ENCODE data around the gene NRG4.
A peak's percentile ranks its signal among the peaks of the same experiment; 100 is the strongest.
"Not testable (repeated sequence)": the region's sequence is repeated elsewhere in the genome, so short reads cannot be mapped to it uniquely, and the experiment has no call there.

Gene NRG4

DNA sequence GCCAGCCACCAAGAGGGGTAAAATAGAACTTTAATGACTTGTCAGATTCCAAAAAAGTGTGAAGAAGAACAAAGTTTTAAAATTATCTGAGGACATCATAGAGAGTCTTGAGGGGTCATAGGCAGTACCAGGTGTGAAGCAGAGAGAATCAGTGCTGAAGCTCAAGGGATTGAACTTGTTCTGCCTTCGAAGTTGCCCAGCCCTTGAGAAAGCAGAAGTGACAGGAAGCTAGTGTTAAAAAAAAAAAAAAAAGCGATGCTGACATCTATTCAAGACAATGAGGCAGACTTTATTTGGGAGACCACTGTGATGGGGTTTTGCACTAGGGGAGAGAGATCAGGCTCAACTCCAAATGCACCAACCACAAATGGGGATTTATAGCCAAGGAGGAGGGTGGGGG is 86.8 kb downstream of the NRG4 start:
- no peak for DNase-seq

DNA sequence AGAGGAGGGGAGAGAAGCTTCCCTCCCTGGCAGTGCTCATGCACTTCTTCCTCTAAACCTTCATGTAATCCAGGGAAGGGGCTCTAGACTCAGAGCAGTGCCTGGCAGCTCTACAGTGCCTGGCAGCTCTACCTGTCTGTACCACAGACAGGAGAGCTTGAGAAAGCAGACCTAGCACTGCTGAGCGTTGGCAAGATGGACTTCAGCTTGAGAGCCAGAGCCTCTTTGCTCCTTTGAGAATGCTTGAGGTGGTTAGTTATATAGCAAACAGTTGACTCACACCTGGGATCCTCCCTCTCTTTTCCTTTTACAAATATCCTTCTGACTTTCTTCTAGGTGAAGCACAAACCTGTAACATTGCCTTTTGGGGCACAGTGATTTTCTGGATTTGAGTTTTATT is 87.6 kb downstream of the NRG4 start:
- DNase-seq: no peak

DNA sequence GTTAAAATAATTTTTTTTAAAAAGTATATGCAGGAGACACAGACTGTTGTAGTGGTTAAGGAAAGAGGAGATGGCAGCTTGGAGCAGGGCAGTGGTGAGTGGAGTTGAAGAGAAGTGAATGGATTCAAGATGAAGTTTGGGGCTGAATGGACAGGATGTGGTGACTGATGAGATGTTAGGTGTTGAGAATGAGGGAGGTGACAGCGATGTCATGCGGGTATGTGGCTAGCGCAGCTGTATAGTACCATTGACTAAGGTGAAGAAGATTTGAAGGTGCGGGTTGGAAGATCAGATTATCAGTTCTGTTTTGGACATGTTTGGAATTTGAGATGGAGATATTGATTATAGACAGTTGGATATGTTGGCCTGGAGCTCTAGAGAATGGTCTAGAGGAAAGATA is 88.5 kb downstream of the NRG4 start:
- peak in 2 of 5 experiments; percentile 12 to 51 for DNase-seq

DNA sequence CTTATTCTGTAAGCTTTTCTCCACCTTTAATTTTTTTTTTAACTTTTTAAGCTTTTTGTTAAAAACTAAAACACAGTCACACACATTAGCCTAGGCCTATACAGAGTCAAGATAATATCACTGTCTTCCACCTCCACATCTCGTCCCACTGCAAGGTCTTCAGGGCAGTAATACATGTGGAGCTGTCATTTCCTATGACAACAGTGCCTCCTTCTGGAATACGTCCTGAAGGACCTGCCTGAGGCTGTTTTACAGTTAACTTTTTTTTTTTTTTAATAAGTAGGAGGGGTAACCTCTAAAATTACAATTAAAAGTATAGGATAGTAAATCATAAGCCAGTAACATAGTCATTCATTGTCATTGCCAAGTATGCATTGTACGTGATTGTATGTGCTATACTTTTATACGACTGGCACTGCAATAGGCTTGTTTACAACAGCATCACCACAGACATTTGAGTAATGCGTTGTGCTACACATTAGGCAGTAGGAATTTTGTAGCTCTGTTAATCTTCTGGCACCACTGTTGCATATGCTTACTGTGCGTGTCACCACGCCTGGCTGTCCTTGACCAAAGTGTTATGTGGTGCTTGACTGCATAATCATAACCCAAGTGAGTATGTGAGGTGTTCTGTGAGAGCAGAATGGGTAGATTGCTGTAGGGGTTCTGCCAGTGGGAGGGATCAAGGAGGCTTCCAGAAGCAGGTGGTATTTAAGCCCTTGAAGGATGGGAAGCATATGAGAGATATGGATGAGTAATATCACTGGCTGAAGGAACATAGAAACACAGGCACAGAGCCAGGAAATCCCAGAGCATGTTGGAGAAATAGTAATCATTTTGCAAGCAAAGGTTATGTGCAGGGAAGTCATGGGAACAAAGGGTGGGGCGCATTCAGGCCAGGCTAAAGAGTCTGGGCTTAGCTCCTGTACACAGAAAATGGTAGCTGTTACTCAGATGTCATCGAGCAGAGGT is 90.2 kb downstream of the NRG4 start:
- DNase-seq: peak in 1 of 5 experiments; percentile 51

DNA sequence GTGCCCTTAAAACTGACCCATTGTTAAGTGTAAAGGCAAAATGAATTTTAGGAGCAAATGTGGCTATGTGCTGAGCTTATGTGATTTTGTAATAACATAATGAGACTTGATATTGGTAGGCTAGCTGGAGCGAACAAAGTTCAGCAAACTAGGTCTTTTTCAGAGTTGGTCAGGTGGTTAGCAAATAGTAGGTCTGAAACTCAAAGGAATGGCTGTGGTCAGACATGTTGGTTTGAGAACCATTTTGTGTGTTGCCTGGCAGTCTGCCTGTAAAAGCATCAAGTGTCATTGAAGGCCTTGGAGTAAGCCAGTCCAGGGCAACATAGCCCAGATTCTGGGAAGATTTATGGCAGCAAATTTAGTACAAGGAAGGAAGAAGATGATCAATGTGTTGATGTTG is 92.1 kb downstream of the NRG4 start:
- DNase-seq: no peak

DNA sequence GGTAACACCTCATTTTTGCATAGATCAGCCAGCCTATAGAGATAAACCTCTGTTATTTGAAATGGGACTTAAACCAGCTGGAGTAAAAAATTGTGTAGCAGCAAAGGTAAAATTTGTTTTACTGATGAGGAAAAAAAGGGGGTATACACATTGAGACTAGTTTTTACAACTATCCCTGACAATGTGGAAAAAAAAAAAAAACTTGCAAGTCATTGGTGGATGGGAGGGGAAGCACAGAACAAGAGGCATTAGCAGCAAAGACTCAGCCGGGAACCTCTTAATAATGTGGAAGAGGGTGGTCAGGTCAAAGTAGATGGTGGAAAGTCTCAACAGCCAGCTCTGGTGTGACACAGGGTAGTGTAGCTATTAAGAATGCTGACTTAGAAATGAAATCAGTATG is 94.1 kb downstream of the NRG4 start:
- DNase-seq: no peak

DNA sequence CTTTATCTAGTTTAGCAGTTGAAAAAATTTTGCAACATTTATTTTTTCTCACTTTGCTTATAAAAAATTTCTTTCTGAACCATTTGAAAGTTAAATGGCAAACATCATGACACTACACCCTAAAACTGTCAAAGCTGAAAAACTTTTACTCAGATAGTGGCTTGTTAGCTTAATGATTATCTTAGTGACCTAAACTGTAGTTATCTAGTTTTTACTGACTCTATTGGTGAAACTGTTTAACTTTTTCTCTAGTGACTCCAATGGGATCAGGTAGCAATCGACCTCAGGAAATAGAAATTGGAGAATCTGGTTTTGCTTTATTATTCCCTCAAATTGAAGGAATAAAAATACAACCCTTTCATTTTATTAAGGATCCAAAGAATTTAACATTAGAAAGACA is 95.2 kb downstream of the NRG4 start:
- no peak for DNase-seq

DNA sequence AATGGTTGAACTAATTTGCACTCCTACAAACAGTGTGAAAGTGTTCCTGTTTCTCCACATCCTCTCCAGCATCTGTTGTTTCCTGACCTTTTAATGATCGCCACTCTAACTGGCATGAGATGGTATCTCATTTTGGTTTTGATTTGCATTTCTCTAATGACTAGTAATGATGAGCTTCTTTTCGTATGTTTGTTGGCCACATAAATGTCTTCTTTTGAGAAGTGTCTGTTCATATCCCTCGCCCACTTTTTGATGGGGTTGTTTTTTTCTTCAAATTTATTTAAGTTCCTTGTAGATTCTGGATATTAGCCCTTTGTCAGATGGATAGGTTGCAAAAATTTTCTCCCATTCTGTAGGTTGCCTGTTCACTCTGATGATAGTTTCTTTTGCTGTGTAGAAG is 101.9 kb downstream of the NRG4 start:
- DNase-seq: not testable (repeated sequence)

DNA sequence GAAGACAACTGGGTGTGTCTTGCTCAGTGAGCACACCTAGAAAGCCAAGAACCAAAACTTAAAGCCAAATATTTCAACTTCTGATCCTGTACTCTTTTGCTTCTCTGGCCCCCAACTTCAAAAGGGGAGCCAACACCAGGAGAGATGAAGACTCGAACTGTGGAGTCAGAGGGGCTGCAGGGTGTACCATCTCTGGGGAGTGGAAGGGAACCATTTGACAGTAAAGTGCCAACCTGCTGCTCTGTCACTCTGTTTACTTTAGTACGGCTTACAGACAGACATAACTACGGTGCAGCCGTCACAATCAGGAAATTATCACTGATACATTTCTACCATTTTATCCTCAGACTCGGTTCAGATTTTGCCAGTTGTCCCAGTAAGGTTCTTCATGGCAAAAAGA is 107.0 kb downstream of the NRG4 start:
- no peak for DNase-seq

DNA sequence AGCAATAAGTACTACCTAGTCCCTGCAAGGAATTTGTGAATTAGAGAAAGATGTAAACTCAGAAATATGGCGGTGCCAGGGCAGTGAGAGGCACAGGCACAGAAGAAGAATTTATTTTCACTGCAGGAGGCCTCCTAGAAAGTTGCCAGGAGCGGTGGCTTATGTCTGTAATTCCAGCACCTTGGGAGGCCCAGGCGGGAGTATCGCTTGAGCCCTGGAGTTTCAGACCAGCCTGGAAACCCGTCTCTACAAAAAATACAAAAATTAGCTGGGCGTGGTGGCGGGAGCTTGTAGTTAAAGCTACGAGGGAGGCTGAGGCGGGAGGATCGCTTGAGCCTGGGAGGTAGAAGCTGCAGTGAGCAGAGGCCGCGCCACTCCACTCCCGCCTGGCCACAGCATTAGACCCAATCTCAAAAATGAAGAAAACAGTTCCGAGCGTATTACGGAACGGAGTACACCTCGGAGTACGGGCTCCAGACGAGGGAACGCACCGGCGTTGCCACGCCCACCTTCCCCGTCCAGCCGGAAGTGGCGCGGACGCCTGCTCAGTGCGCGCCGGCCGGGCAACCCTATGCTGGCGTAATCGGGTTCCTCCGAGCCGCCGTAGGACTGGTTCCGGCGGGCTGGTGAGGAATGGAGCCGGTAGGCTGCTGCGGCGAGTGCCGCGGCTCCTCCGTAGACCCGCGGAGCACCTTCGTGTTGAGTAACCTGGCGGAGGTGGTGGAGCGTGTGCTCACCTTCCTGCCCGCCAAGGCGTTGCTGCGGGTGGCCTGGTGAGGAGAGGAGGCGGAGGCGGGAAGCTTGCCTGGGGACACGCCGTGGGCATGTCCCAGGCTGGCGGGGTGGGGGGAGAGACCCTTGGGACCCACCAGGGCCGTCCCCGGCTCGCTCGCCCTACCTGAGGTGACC is 108.6 kb downstream of the NRG4 start, which contains the start of gene FBXO22:
Gene FBXO22 (plus strand): TSS at position 548 of the 909 bp plus-strand sequence. CDS start 86 bp downstream, at position 634.
- peak; percentile 68 to 95 (median 82) for DNase-seq

DNA sequence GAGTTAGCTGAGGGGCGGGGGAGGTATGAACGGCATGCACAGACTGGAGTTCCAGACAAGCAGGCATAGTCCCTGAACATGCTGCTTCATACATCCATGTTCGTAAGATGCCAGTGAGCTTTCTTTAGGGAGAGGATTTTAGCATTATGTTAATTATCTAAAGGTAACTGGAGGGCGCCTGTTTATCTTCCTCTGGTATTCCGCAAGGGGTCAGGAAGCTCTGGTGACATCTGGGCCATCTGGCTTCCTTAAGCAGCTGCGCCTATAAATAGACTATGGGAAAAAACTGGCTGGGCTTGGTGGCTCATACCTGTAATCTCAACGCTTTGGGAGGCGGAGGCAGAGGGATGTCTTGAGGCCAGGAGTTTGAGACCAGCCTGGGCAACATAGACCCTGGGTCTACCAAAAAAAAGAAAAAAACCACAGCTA is 110.1 kb downstream of the NRG4 start:
- DNase-seq: no peak

DNA sequence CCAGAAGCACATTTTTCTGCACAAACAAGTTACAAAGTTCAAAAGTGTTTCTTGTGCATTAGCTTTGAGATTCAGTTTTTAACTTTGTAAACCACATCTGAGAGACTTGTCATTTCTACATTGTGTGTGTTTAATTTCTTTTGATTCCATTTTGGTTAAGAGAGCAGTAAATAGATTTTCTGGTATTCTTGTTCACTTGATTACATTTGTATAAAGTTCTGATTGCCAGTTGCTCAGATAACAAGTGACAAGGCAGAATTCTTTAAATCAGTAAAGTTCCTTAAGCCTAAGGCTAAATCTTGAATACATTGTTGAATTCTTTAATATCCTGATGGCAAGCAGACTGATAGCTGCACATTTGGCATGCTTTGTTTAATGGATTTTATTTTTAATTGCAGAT is 111.6 kb downstream of the NRG4 start:
- no peak for DNase-seq

DNA sequence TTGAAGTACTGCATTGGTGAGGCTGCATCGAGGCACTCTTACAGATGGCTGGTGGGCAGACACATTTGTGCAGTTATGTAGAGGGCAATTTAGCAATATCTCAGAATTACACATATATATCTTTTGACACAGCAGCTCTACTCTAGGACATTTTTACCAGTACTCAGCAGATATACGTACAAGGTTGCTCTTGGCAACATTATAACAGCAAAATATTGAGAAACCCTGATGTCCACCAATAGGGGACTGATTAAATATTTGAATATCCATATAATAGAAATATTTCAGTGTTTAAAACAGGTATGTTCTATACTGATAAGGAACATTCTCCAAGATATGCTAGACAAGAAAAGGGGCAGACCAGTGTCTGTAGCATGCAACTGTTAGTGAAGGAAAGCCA is 116.5 kb downstream of the NRG4 start:
- no peak for DNase-seq

DNA sequence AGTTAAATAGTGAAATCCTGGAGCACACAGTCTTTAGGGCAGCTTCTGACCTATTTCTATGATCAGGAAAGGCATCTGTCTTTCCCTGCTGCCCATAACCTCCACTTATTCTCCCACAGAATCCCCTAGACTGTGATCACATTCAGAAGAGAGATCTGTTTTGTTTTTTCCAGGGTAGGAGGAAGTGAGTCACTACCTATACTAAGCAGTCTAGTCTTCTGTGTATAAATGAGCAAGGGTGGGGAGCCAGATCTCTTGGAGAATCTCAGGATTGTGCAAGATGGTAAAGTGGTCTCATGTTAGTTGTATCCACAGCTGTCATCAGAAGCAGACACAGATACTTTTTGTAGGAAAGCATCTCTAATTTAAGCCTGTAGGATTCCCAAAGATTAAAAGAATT is 120.3 kb downstream of the NRG4 start:
- no peak for DNase-seq
